Stimulated activated CD8-positive, alpha-beta memory T cell treated with anti-CD3 and anti-CD28 coated beads, Interleukin-7, amount 100 ng/mL, for 1 hour (primary cell): ENCODE measurements around the gene COG5.
"Not testable (repeated sequence)": the region's sequence is repeated elsewhere in the genome, so short reads cannot be mapped to it uniquely, and the experiment has no call there.

Experiments used
- DNase-seq, 2 donors: peaks; one replicate each; pipeline ENCODE4 v3.0.0-alpha.2; 2020; ENCODE audit warnings: low read depth in 2 of 2

COG5 gene

GRCh38 chr7:107160389-107160788 lies 403.3 kb downstream of the COG5 start:
- DNase-seq, result no peak

- no peak for DNase-seq
Observed at GRCh38 chr7:107158028-107158427, 405.7 kb downstream of the COG5 start.

GRCh38 chr7:107157091-107157490 lies 406.6 kb downstream of the COG5 start:
- DNase-seq, result no peak

- not testable (repeated sequence) for DNase-seq
Observed at GRCh38 chr7:107155726-107156125, 408.0 kb downstream of the COG5 start.

- DNase-seq, result no peak
Observed at GRCh38 chr7:107154826-107155225, 408.9 kb downstream of the COG5 start.

- DNase-seq, result no peak
Observed at GRCh38 chr7:107152011-107152410, 411.7 kb downstream of the COG5 start.
